Measurements from ENCODE around the gene LGALS13. TPM values are rescaled to one million over a fixed set of nuclear protein-coding genes. Genes with fewer than 3 reads are reported as not detected.

LGALS13 gene
- total RNA-seq, 1 donor from 2014 or later, result not detected

- DNase-seq (ENCODE audit: low spot score), result no peak
- Mint-ChIP-seq H3K4me1 (ENCODE audit: low read depth) (no peaks in the 10 kb centered on the region), H3K27ac (ENCODE audit: unreplicated experiment) (no peak overlapping the region), H3K36me3 (ENCODE audit: low read depth) (no peaks in the 10 kb centered on the region), H3K27me3 (ENCODE audit: low read depth) (peaks cover 5% of the 10 kb centered on the region), H3K4me3 (ENCODE audit: unreplicated experiment) (no peak overlapping the region), H3K9me3 (ENCODE audit: low read depth) (peaks cover 20% of the 10 kb centered on the region)
- TF ChIP-seq CTCF (IDR thresholded peaks at IDR 0.05), result no peak
Measured at GRCh38 chr19:39631626-39632025, 29.3 kb downstream of the LGALS13 start.

GRCh38 chr19:39637891-39638290 lies 35.6 kb downstream of the LGALS13 start:
- Mint-ChIP-seq H3K27ac (ENCODE audit: unreplicated experiment) (no peak overlapping the region), H3K36me3 (ENCODE audit: low read depth) (no peaks in the 10 kb centered on the region), H3K9me3 (ENCODE audit: low read depth) (peaks cover 18% of the 10 kb centered on the region), H3K27me3 (ENCODE audit: low read depth) (peaks cover 3% of the 10 kb centered on the region), H3K4me3 (ENCODE audit: unreplicated experiment) (no peak overlapping the region), H3K4me1 (ENCODE audit: low read depth) (no peaks in the 10 kb centered on the region)
- DNase-seq (ENCODE audit: low spot score), result no peak
- TF ChIP-seq CTCF (IDR thresholded peaks at IDR 0.05), result no peak

- Mint-ChIP-seq H3K4me3 (ENCODE audit: unreplicated experiment) (no peak overlapping the region), H3K27ac (ENCODE audit: unreplicated experiment) (no peak overlapping the region), H3K4me1 (ENCODE audit: low read depth) (no peaks in the 10 kb centered on the region), H3K36me3 (ENCODE audit: low read depth) (no peaks in the 10 kb centered on the region), H3K27me3 (ENCODE audit: low read depth) (no peaks in the 10 kb centered on the region), H3K9me3 (ENCODE audit: low read depth) (peaks cover 4% of the 10 kb centered on the region)
- no peak for TF ChIP-seq CTCF (IDR thresholded peaks at IDR 0.05)
- no peak for DNase-seq (ENCODE audit: low spot score)
Measured at GRCh38 chr19:39641773-39642172, 39.4 kb downstream of the LGALS13 start.

- H3K4me1 Mint-ChIP-seq (ENCODE audit: low read depth), result no peaks in the 10 kb centered on the region
- no peak for TF ChIP-seq CTCF (IDR thresholded peaks at IDR 0.05)
Measured at GRCh38 chr19:39643591-39643990, 41.3 kb downstream of the LGALS13 start.

GRCh38 chr19:39645800-39646411 lies 43.6 kb downstream of the LGALS13 start:
- Mint-ChIP-seq H3K36me3 (ENCODE audit: low read depth) (no peaks in the 10 kb centered on the region), H3K27me3 (ENCODE audit: low read depth) (no peaks in the 10 kb centered on the region), H3K9me3 (ENCODE audit: low read depth) (peaks cover 7% of the 10 kb centered on the region), H3K4me3 (ENCODE audit: unreplicated experiment) (no peak overlapping the region), H3K4me1 (ENCODE audit: low read depth) (no peaks in the 10 kb centered on the region), H3K27ac (ENCODE audit: unreplicated experiment) (no peak overlapping the region)
- TF ChIP-seq CTCF (IDR thresholded peaks at IDR 0.05), result no peak
- DNase-seq (ENCODE audit: low spot score), result no peak

More at GRCh38 chr19:39643591-39643990, 41.3 kb downstream of the LGALS13 start:
- Mint-ChIP-seq H3K4me3 (ENCODE audit: unreplicated experiment) (no peak overlapping the region), H3K27ac (ENCODE audit: unreplicated experiment) (no peak overlapping the region), H3K36me3 (ENCODE audit: low read depth) (no peaks in the 10 kb centered on the region), H3K9me3 (ENCODE audit: low read depth) (peaks cover 7% of the 10 kb centered on the region), H3K27me3 (ENCODE audit: low read depth) (no peaks in the 10 kb centered on the region)
- DNase-seq (ENCODE audit: low spot score), result no peak
